ENCODE data around the gene POU6F2. TPM values are rescaled to one million over a fixed set of nuclear protein-coding genes. Genes with fewer than 3 reads are reported as not detected.
A peak's percentile ranks its signal among the peaks of the same experiment; 100 is the strongest.

Gene POU6F2
- polyA plus RNA-seq, 4 donors: 0.16 TPM; not detected in 3

- FAIRE-seq (no peak), DNase-seq (no peak)
- H3K27ac ChIP-seq (ENCODE audit: low read depth in 1 of 3, low read length in 2 of 3): no peak overlapping the region
- no peaks in the 10 kb centered on the region for H3K9me3 ChIP-seq (ENCODE audit: control insufficient read depth in 2 of 2, insufficient read depth in 1 of 2, low read depth in 1 of 2, low read length in 1 of 2)
- H3K4me3 ChIP-seq (ENCODE audit: low read depth in 1 of 3, low read length in 3 of 3): no peak overlapping the region
- peaks cover 0 to 4% (median 1%) of the 10 kb centered on the region in 3 donors for H3K27me3 ChIP-seq (ENCODE audit: control insufficient read depth in 3 of 3, insufficient read depth in 3 of 3, low read length in 3 of 3)
- H3K36me3 ChIP-seq (ENCODE audit: control insufficient read depth in 3 of 3, insufficient read depth in 2 of 3, low read depth in 1 of 3, low read length in 3 of 3): no peaks in the 10 kb centered on the region
- H3K4me1 ChIP-seq (ENCODE audit: control insufficient read depth in 3 of 3, insufficient read depth in 2 of 3, low read depth in 1 of 3, low read length in 2 of 3): peaks cover 0 to 15% (median 0%) of the 10 kb centered on the region in 3 donors
- WGBS, 3 donors: 81 to 89% (median 87%) methylated on average over 5 of the region's 5 CpGs
These were observed 432.9 kb downstream of the POU6F2 start for GRCh38 chr7:39410582-39410981.

GRCh38 chr7:39413636-39414223 lies 436.0 kb downstream of the POU6F2 start:
- peak overlapping the region; percentile 40 to 66 (median 41) for H3K4me3 ChIP-seq (ENCODE audit: low read depth in 1 of 3, low read length in 3 of 3)
- DNase-seq (no peak), FAIRE-seq (no peak)
- no peaks in the 10 kb centered on the region for H3K9me3 ChIP-seq (ENCODE audit: control insufficient read depth in 2 of 2, insufficient read depth in 1 of 2, low read depth in 1 of 2, low read length in 1 of 2)
- peak overlapping the region in 1 of 3 donors; percentile 45 for H3K27ac ChIP-seq (ENCODE audit: low read depth in 1 of 3, low read length in 2 of 3)
- H3K27me3 ChIP-seq (ENCODE audit: control insufficient read depth in 3 of 3, insufficient read depth in 3 of 3, low read length in 3 of 3): peaks cover 0 to 4% (median 4%) of the 10 kb centered on the region in 3 donors
- WGBS, 3 donors: 8 to 9% (median 8%) methylated on average over 25 of the region's 25 CpGs
- peaks cover 0 to 5% (median 0%) of the 10 kb centered on the region in 3 donors for H3K4me1 ChIP-seq (ENCODE audit: control insufficient read depth in 3 of 3, insufficient read depth in 2 of 3, low read depth in 1 of 3, low read length in 2 of 3)
- no peaks in the 10 kb centered on the region for H3K36me3 ChIP-seq (ENCODE audit: control insufficient read depth in 3 of 3, insufficient read depth in 2 of 3, low read depth in 1 of 3, low read length in 3 of 3)

GRCh38 chr7:39414224-39415035 lies 436.7 kb downstream of the POU6F2 start:
- Histone ChIP-seq H3K27ac (ENCODE audit: low read depth in 1 of 3, low read length in 2 of 3) (peak overlapping the region in 1 of 3 donors; percentile 45), H3K36me3 (ENCODE audit: control insufficient read depth in 3 of 3, insufficient read depth in 2 of 3, low read depth in 1 of 3, low read length in 3 of 3) (no peaks in the 10 kb centered on the region), H3K4me3 (ENCODE audit: low read depth in 1 of 3, low read length in 3 of 3) (peak overlapping the region; percentile 40 to 66 (median 41)), H3K4me1 (ENCODE audit: control insufficient read depth in 3 of 3, insufficient read depth in 2 of 3, low read depth in 1 of 3, low read length in 2 of 3) (peaks cover 0 to 5% (median 0%) of the 10 kb centered on the region in 3 donors), H3K9me3 (ENCODE audit: control insufficient read depth in 2 of 2, insufficient read depth in 1 of 2, low read depth in 1 of 2, low read length in 1 of 2) (no peaks in the 10 kb centered on the region), H3K27me3 (ENCODE audit: control insufficient read depth in 3 of 3, insufficient read depth in 3 of 3, low read length in 3 of 3) (peaks cover 0 to 4% (median 4%) of the 10 kb centered on the region in 3 donors)
- 1% methylated on average over 39 to 40 of the region's 40 CpGs for WGBS, 3 donors
- no peak for FAIRE-seq
- peak; percentile 49 to 73 for DNase-seq

- H3K4me1 ChIP-seq (ENCODE audit: control insufficient read depth in 3 of 3, insufficient read depth in 2 of 3, low read depth in 1 of 3, low read length in 2 of 3): peaks cover 0 to 5% (median 0%) of the 10 kb centered on the region in 3 donors
- H3K36me3 ChIP-seq (ENCODE audit: control insufficient read depth in 3 of 3, insufficient read depth in 2 of 3, low read depth in 1 of 3, low read length in 3 of 3): no peaks in the 10 kb centered on the region
- H3K27ac ChIP-seq (ENCODE audit: low read depth in 1 of 3, low read length in 2 of 3): no peak overlapping the region
- DNase-seq (no peak), FAIRE-seq (no peak)
- no peaks in the 10 kb centered on the region for H3K9me3 ChIP-seq (ENCODE audit: control insufficient read depth in 2 of 2, insufficient read depth in 1 of 2, low read depth in 1 of 2, low read length in 1 of 2)
- WGBS, 3 donors: 77 to 83% (median 77%) methylated on average over 13 of the region's 13 CpGs
- H3K4me3 ChIP-seq (ENCODE audit: low read depth in 1 of 3, low read length in 3 of 3): no peak overlapping the region
- peaks cover 0 to 6% (median 4%) of the 10 kb centered on the region in 3 donors for H3K27me3 ChIP-seq (ENCODE audit: control insufficient read depth in 3 of 3, insufficient read depth in 3 of 3, low read length in 3 of 3)
These were observed 437.5 kb downstream of the POU6F2 start for GRCh38 chr7:39415091-39415787.

GRCh38 chr7:39416866-39417265 lies 439.2 kb downstream of the POU6F2 start:
- H3K27me3 ChIP-seq (ENCODE audit: control insufficient read depth in 3 of 3, insufficient read depth in 3 of 3, low read length in 3 of 3): peaks cover 2 to 6% (median 4%) of the 10 kb centered on the region in 3 donors
- FAIRE-seq: no peak
- DNase-seq: no peak
- H3K27ac ChIP-seq (ENCODE audit: low read depth in 1 of 3, low read length in 2 of 3): no peak overlapping the region
- no peaks in the 10 kb centered on the region for H3K36me3 ChIP-seq (ENCODE audit: control insufficient read depth in 3 of 3, insufficient read depth in 2 of 3, low read depth in 1 of 3, low read length in 3 of 3)
- peaks cover 0 to 5% (median 0%) of the 10 kb centered on the region in 3 donors for H3K4me1 ChIP-seq (ENCODE audit: control insufficient read depth in 3 of 3, insufficient read depth in 2 of 3, low read depth in 1 of 3, low read length in 2 of 3)
- WGBS, 3 donors: 73 to 86% (median 75%) methylated on average over 3 of the region's 3 CpGs
- no peak overlapping the region for H3K4me3 ChIP-seq (ENCODE audit: low read depth in 1 of 3, low read length in 3 of 3)
- H3K9me3 ChIP-seq (ENCODE audit: control insufficient read depth in 2 of 2, insufficient read depth in 1 of 2, low read depth in 1 of 2, low read length in 1 of 2): no peaks in the 10 kb centered on the region

- H3K9me3 ChIP-seq (ENCODE audit: control insufficient read depth in 2 of 2, insufficient read depth in 1 of 2, low read depth in 1 of 2, low read length in 1 of 2): no peaks in the 10 kb centered on the region
- peaks cover 0 to 5% (median 0%) of the 10 kb centered on the region in 3 donors for H3K4me1 ChIP-seq (ENCODE audit: control insufficient read depth in 3 of 3, insufficient read depth in 2 of 3, low read depth in 1 of 3, low read length in 2 of 3)
- no peak overlapping the region for H3K27ac ChIP-seq (ENCODE audit: low read depth in 1 of 3, low read length in 2 of 3)
- no peaks in the 10 kb centered on the region for H3K36me3 ChIP-seq (ENCODE audit: control insufficient read depth in 3 of 3, insufficient read depth in 2 of 3, low read depth in 1 of 3, low read length in 3 of 3)
- H3K27me3 ChIP-seq (ENCODE audit: control insufficient read depth in 3 of 3, insufficient read depth in 3 of 3, low read length in 3 of 3): peaks cover 2 to 6% (median 4%) of the 10 kb centered on the region in 3 donors
- no peak overlapping the region for H3K4me3 ChIP-seq (ENCODE audit: low read depth in 1 of 3, low read length in 3 of 3)
- no peak for FAIRE-seq
- no peak for DNase-seq
- 58 to 84% (median 79%) methylated on average over 1 of the region's 1 CpG for WGBS, 3 donors
These were observed 439.9 kb downstream of the POU6F2 start for GRCh38 chr7:39417642-39418041.

GRCh38 chr7:39421251-39421650 lies 443.5 kb downstream of the POU6F2 start:
- no peak overlapping the region for H3K4me3 ChIP-seq (ENCODE audit: low read depth in 1 of 3, low read length in 3 of 3)
- whole genome bisulfite sequencing, 3 donors: 51 to 66% (median 53%) methylated on average over 2 of the region's 2 CpGs
- no peaks in the 10 kb centered on the region for H3K36me3 ChIP-seq (ENCODE audit: control insufficient read depth in 3 of 3, insufficient read depth in 2 of 3, low read depth in 1 of 3, low read length in 3 of 3)
- DNase-seq: no peak
- H3K27ac ChIP-seq (ENCODE audit: low read depth in 1 of 3, low read length in 2 of 3): no peak overlapping the region
- no peaks in the 10 kb centered on the region for H3K9me3 ChIP-seq (ENCODE audit: control insufficient read depth in 2 of 2, insufficient read depth in 1 of 2, low read depth in 1 of 2, low read length in 1 of 2)
- H3K4me1 ChIP-seq (ENCODE audit: control insufficient read depth in 3 of 3, insufficient read depth in 2 of 3, low read depth in 1 of 3, low read length in 2 of 3): peaks cover 0 to 1% (median 0%) of the 10 kb centered on the region in 3 donors
- peaks cover 0 to 7% (median 2%) of the 10 kb centered on the region in 3 donors for H3K27me3 ChIP-seq (ENCODE audit: control insufficient read depth in 3 of 3, insufficient read depth in 3 of 3, low read length in 3 of 3)
- FAIRE-seq: no peak

- H3K27me3 ChIP-seq (ENCODE audit: control insufficient read depth in 3 of 3, insufficient read depth in 3 of 3, low read length in 3 of 3): peaks cover 0 to 9% (median 2%) of the 10 kb centered on the region in 3 donors
- no peaks in the 10 kb centered on the region for H3K9me3 ChIP-seq (ENCODE audit: control insufficient read depth in 2 of 2, insufficient read depth in 1 of 2, low read depth in 1 of 2, low read length in 1 of 2)
- FAIRE-seq (no peak), DNase-seq (no peak)
- H3K4me3 ChIP-seq (ENCODE audit: low read depth in 1 of 3, low read length in 3 of 3): no peak overlapping the region
- WGBS, 3 donors: 86 to 97% (median 94%) methylated on average over 2 of the region's 2 CpGs
- no peaks in the 10 kb centered on the region for H3K36me3 ChIP-seq (ENCODE audit: control insufficient read depth in 3 of 3, insufficient read depth in 2 of 3, low read depth in 1 of 3, low read length in 3 of 3)
- no peaks in the 10 kb centered on the region for H3K4me1 ChIP-seq (ENCODE audit: control insufficient read depth in 3 of 3, insufficient read depth in 2 of 3, low read depth in 1 of 3, low read length in 2 of 3)
- H3K27ac ChIP-seq (ENCODE audit: low read depth in 1 of 3, low read length in 2 of 3): no peak overlapping the region
These were observed 444.0 kb downstream of the POU6F2 start for GRCh38 chr7:39421661-39422060.
